Transverse colon (tissue), 4 donors: ENCODE data around the gene DUSP18. TPM values are rescaled to one million over a fixed set of nuclear protein-coding genes. Genes with fewer than 3 reads are reported as not detected.
"Not testable (repeated sequence)": the region's sequence is repeated elsewhere in the genome, so short reads cannot be mapped to it uniquely, and the experiment has no call there.

Source experiments
- DNase-seq: peaks from one replicate; pipeline ENCODE4 v3.0.0-alpha.2; 2019
- H3K27ac ChIP-seq, 4 donors: fragments of 200-600 bp; sonication (generic); 2 replicates each; pipeline ENCODE4 v1.5.1; 2016 to 2018; ENCODE audit warnings: inconsistent platforms in 4 of 4
- H3K27me3 ChIP-seq: fragments of 200-600 bp; sonication (generic); 2 replicates; pipeline ENCODE4 v1.5.1; 2017; ENCODE audit warnings: inconsistent platforms
- H3K36me3 ChIP-seq, 4 donors: fragments of 200-600 bp; sonication (generic); 2 replicates each; pipeline ENCODE4 v1.5.1; 2017 to 2019; ENCODE audit warnings: inconsistent platforms in 4 of 4
- H3K4me1 ChIP-seq, 4 donors: fragments of 200-600 bp; sonication (generic); 2 replicates each; pipeline ENCODE4 v1.5.1; 2017 to 2020; ENCODE audit warnings: inconsistent platforms in 4 of 4
- H3K4me3 ChIP-seq, 4 donors: fragments of 200-600 bp; sonication (generic); 1 replicate in 1 of 4; 2 replicates in 3 of 4; pipeline versions ENCODE4 v1.5.1 to v1.6.1; 2017 to 2019; ENCODE audit warnings: inconsistent platforms in 4 of 4
- H3K9me3 ChIP-seq, 2 donors: fragments of 200-600 bp; sonication (generic); 2 replicates each; pipeline ENCODE4 v1.5.1; 2017 to 2019; ENCODE audit warnings: inconsistent platforms in 2 of 2
- CTCF ChIP-seq, 5 experiments: fragments of 200-600 bp in 3 of 5; fragments of 450-650 bp in 2 of 5; sonication (generic) in 3 of 5; IDR thresholded peaks; 1 replicate in 2 of 5; 2 replicates in 3 of 5; pipeline ENCODE4 v1.5.1; 2016 to 2017; ENCODE audit warnings: antibody characterized with exemption in 5 of 5, inconsistent platforms in 3 of 5, mild to moderate bottlenecking in 2 of 5, moderate library complexity in 1 of 5
- EP300 ChIP-seq: sonication (generic); formaldehyde crosslinking; IDR thresholded peaks from one replicate; pipeline ENCODE4 v1.6.1; 2017; ENCODE audit warnings: antibody characterized with exemption, low read depth
- POLR2A ChIP-seq: fragments of 450-650 bp; IDR thresholded peaks from one replicate; pipeline ENCODE4 v1.6.1; 2016; ENCODE audit warnings: antibody characterized with exemption, mild to moderate bottlenecking, moderate library complexity
- POLR2AphosphoS5 ChIP-seq, 3 donors: sonication (generic); formaldehyde crosslinking; IDR thresholded peaks; one replicate each; pipeline ENCODE4 v1.6.1; 2016; ENCODE audit warnings: antibody characterized with exemption in 3 of 3
- WGBS, 2 donors: methylation state at CpG; one replicate each; pipeline ENCODE4 v1.1.5; 2018; ENCODE audit warnings: low coverage in 1 of 2; 5-methylcytosine and 5-hydroxymethylcytosine counted together
- in situ Hi-C, 4 donors: fragments of 200-750 bp; cut with MboI; loops; one replicate each; pipeline versions ENCODE4 v1.15.0 to v1.15.1; 2017; ENCODE audit warnings: low sequenced_read_pairs in 3 of 4, low pct_ligation_motif_present in 1 of 4, low pct_unique_long_range_greater_than_20kb in 1 of 4
- intact Hi-C: fragments of 100-400 bp; cut with DNase I; formaldehyde crosslinking; loops from one replicate; pipeline ENCODE4 v1.15.1; 2023; ENCODE audit warnings: low total_unique reads
- total RNA-seq, 4 donors: library from RNA; depleted of rRNA; stranded (reverse); fragments of >200 nt; gene quantifications; one replicate each; pipeline ENCODE4 v1.1.0, GENCODE V29; 2016

The DUSP18 gene
- total RNA-seq, 4 donors from 2014 or later = 13.7 to 38.2 (median 29.8) TPM

GRCh38 chr22:30635273-30636225 is 32.1 kb downstream of the DUSP18 start, which contains the start of gene SLC35E4:
Gene SLC35E4 (plus strand): TSS chr22:30635781. CDS start chr22:30636451, 670 bp downstream.
- H3K4me1 ChIP-seq = peaks cover 20 to 34% (median 31%) of the 10 kb centered on the region in 4 donors
- WGBS, 2 donors = 1% methylated on average over 51 of the region's 75 CpGs; no CpG with 5 or more reads in 1 of the 2 donors
- H3K4me3 ChIP-seq = peak within 1 kb of the TSS; percentile 48 to 75 (median 58)
- intact Hi-C loops (no loop called here), in situ Hi-C loops (loop anchor here in 3 of 4 donors (5.0 to 25.0 kb wide), 3 partner anchors 117 to 279 kb away; no protein-coding TSS in a partner anchor)
- H3K36me3 ChIP-seq = no peaks in the 10 kb centered on the region
- H3K9me3 ChIP-seq = no peaks in the 10 kb centered on the region
- H3K27me3 ChIP-seq = no peaks in the 10 kb centered on the region
- peak within 1 kb of the TSS; percentile 88 to 97 (median 89) for H3K27ac ChIP-seq
- peak; percentile 98 for DNase-seq
- TF ChIP-seq EP300 (no peak), POLR2AphosphoS5 (IDR thresholded peaks at IDR 0.05) (peak; percentile 86 to 89 (median 87)), CTCF (IDR thresholded peaks at IDR 0.05) (peak; percentile 16 to 45 (median 34)), POLR2A (peak; percentile 86)

- Histone ChIP-seq H3K4me3 (peak overlapping the region; percentile 5 to 75 (median 53)), H3K4me1 (peaks cover 20 to 34% (median 31%) of the 10 kb centered on the region in 4 donors), H3K9me3 (no peaks in the 10 kb centered on the region), H3K36me3 (no peaks in the 10 kb centered on the region), H3K27ac (peak overlapping the region; percentile 88 to 97 (median 89)), H3K27me3 (no peaks in the 10 kb centered on the region)
- DNase-seq = peak; percentile 93
- in situ Hi-C loops (loop anchor here in 3 of 4 donors (5.0 to 25.0 kb wide), 4 partner anchors 118 to 280 kb away; no protein-coding TSS in a partner anchor), intact Hi-C loops (loop anchor here (1.0 kb wide), 1 partner anchor 121 kb away; no protein-coding TSS in a partner anchor)
- WGBS, 2 donors = 4% methylated on average over 18 of the region's 29 CpGs; no CpG with 5 or more reads in 1 of the 2 donors
- TF ChIP-seq CTCF (IDR thresholded peaks at IDR 0.05) (peak; percentile 92 to 99 (median 98)), EP300 (no peak), POLR2AphosphoS5 (IDR thresholded peaks at IDR 0.05) (peak in 1 of 3 donors; percentile 57), POLR2A (no peak)
Measured at GRCh38 chr22:30634471-30635233, 33.0 kb downstream of the DUSP18 start.

- DNase-seq, H3K27me3 ChIP-seq, H3K4me3 ChIP-seq, H3K9me3 ChIP-seq, intact Hi-C loops, H3K36me3 ChIP-seq, H3K27ac ChIP-seq: not testable (repeated sequence)
- 96% methylated on average over 9 of the region's 31 CpGs; no CpG with 5 or more reads in 1 of the 2 donors for WGBS, 2 donors
- in situ Hi-C loops = loop anchor here in 2 of 4 donors (5.0 to 25.0 kb wide), 3 partner anchors 126 to 283 kb away; no protein-coding TSS in a partner anchor
- H3K4me1 ChIP-seq = peaks cover 7 to 17% (median 17%) of the 10 kb centered on the region in 4 donors
Measured at GRCh38 chr22:30631469-30631868, 36.2 kb downstream of the DUSP18 start.

- no peaks in the 10 kb centered on the region for H3K4me1 ChIP-seq
- in situ Hi-C loops = loop anchor here in 2 of 4 donors (10.0 to 25.0 kb wide), 2 partner anchors 126 to 284 kb away; no protein-coding TSS in a partner anchor
- intact Hi-C loops = loop anchor here (10.0 kb wide), 1 partner anchor 276 kb away; no protein-coding TSS in a partner anchor
- H3K27ac ChIP-seq = no peak overlapping the region
- no peaks in the 10 kb centered on the region for H3K27me3 ChIP-seq
- WGBS, 2 donors = 76 to 100% methylated on average over 1 to 4 of the region's 4 CpGs
- no peak for DNase-seq
- no peak overlapping the region for H3K4me3 ChIP-seq
- TF ChIP-seq EP300 (no peak), POLR2A (no peak), POLR2AphosphoS5 (IDR thresholded peaks at IDR 0.05) (no peak), CTCF (IDR thresholded peaks at IDR 0.05) (no peak)
- no peaks in the 10 kb centered on the region for H3K36me3 ChIP-seq
- H3K9me3 ChIP-seq = no peaks in the 10 kb centered on the region
Measured at GRCh38 chr22:30628491-30628890, 39.2 kb downstream of the DUSP18 start.
